ENCODE data around the gene APPBP2. TPM values are rescaled to one million over a fixed set of nuclear protein-coding genes. Genes with fewer than 3 reads are reported as not detected.

The APPBP2 gene
- total RNA-seq, 3 donors from 2014 or later (not counting 1 experiment from before 2014, with no cell fraction given): 18.2 to 23.2 (median 23.0) TPM

DNA sequence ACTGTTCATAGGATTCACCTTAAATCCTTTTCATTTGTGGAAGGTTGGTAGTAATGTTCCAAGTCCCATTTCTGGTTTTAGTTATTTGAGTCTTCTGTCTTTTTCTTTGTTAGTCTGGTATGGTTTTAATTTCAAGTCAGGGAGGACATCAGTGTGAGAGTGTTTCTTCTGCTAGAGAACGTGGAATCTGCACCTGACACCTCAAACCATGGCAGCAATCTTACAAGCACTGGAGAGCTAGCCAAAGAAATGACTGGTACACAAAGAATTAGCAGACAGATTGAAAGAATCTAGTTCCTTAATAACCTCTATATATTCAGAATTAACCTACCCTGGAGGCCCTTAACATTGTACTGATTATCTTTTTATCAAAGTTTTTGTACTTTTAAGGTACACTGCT lies 53.6 kb downstream of the APPBP2 start:
- Histone ChIP-seq H3K9me3 (ENCODE audit: control insufficient read depth, insufficient read depth, low read length) (no peaks in the 10 kb centered on the region), H3K36me3 (ENCODE audit: control insufficient read depth, insufficient read depth, low read length) (peaks cover 13% of the 10 kb centered on the region), H3K27me3 (ENCODE audit: control insufficient read depth, insufficient read depth, low read length) (no peaks in the 10 kb centered on the region), H3K4me1 (ENCODE audit: control insufficient read depth, insufficient read depth, low read length) (no peaks in the 10 kb centered on the region), H3K4me3 (ENCODE audit: low read length) (no peak overlapping the region), H3K27ac (ENCODE audit: low read length) (no peak overlapping the region)
- H3K4me3 Mint-ChIP-seq: no peak overlapping the region
- TF ChIP-seq, protein P1, sequence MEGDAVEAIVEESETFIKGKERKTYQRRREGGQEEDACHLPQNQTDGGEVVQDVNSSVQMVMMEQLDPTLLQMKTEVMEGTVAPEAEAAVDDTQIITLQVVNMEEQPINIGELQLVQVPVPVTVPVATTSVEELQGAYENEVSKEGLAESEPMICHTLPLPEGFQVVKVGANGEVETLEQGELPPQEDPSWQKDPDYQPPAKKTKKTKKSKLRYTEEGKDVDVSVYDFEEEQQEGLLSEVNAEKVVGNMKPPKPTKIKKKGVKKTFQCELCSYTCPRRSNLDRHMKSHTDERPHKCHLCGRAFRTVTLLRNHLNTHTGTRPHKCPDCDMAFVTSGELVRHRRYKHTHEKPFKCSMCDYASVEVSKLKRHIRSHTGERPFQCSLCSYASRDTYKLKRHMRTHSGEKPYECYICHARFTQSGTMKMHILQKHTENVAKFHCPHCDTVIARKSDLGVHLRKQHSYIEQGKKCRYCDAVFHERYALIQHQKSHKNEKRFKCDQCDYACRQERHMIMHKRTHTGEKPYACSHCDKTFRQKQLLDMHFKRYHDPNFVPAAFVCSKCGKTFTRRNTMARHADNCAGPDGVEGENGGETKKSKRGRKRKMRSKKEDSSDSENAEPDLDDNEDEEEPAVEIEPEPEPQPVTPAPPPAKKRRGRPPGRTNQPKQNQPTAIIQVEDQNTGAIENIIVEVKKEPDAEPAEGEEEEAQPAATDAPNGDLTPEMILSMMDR (IDR thresholded peaks at IDR 0.05): no peak
- no peak overlapping the region for H3K27ac Mint-ChIP-seq
- H3K4me1 Mint-ChIP-seq: peaks cover 7 to 9% of the 10 kb centered on the region in 2 donors
- H3K36me3 Mint-ChIP-seq: peaks cover 7% of the 10 kb centered on the region
- no peaks in the 10 kb centered on the region for H3K27me3 Mint-ChIP-seq (ENCODE audit: low read depth in 2 of 2)
- DNase-seq: no peak
- intact Hi-C loops (cut with micrococcal nuclease): no loop called here
- ATAC-seq: no peak
- H3K9me3 Mint-ChIP-seq: no peaks in the 10 kb centered on the region
- 89% methylated on average over 1 of the region's 1 CpG for WGBS (ENCODE audit: insufficient coverage)

DNA sequence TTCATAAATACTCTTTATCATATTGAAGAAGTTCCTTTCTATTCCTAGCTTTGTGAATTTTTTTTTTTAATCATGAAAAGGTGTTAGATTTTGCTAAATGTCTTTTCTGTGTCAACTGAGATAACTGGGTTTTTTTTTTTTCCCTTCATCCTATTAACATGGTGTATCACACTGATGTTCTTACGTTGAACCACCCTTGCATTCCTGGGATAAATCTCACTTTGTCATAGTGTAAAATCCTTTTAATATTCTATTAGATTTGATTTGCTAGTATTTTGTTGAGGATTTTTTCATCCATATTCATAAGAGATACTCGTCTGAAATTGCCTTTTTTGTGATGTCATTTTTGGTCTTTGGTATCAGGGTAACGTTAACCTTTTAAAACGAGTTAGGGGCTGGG lies 54.6 kb downstream of the APPBP2 start:
- TF ChIP-seq, protein P1 (IDR thresholded peaks at IDR 0.05): no peak
- intact Hi-C loops (cut with micrococcal nuclease): no loop called here
- Histone ChIP-seq H3K4me1 (ENCODE audit: control insufficient read depth, insufficient read depth, low read length) (no peaks in the 10 kb centered on the region), H3K27ac (ENCODE audit: low read length) (no peak overlapping the region), H3K9me3 (ENCODE audit: control insufficient read depth, insufficient read depth, low read length) (no peaks in the 10 kb centered on the region), H3K27me3 (ENCODE audit: control insufficient read depth, insufficient read depth, low read length) (no peaks in the 10 kb centered on the region), H3K4me3 (ENCODE audit: low read length) (no peak overlapping the region), H3K36me3 (ENCODE audit: control insufficient read depth, insufficient read depth, low read length) (peaks cover 17% of the 10 kb centered on the region)
- peaks cover 7% of the 10 kb centered on the region for H3K36me3 Mint-ChIP-seq
- peaks cover 7 to 12% of the 10 kb centered on the region in 2 donors for H3K4me1 Mint-ChIP-seq
- no peak overlapping the region for H3K4me3 Mint-ChIP-seq
- no peaks in the 10 kb centered on the region for H3K9me3 Mint-ChIP-seq
- 96% methylated on average over 3 of the region's 4 CpGs for WGBS (ENCODE audit: insufficient coverage)
- no peak for ATAC-seq
- H3K27me3 Mint-ChIP-seq (ENCODE audit: low read depth in 2 of 2): no peaks in the 10 kb centered on the region
- H3K27ac Mint-ChIP-seq: no peak overlapping the region
- DNase-seq: no peak

DNA sequence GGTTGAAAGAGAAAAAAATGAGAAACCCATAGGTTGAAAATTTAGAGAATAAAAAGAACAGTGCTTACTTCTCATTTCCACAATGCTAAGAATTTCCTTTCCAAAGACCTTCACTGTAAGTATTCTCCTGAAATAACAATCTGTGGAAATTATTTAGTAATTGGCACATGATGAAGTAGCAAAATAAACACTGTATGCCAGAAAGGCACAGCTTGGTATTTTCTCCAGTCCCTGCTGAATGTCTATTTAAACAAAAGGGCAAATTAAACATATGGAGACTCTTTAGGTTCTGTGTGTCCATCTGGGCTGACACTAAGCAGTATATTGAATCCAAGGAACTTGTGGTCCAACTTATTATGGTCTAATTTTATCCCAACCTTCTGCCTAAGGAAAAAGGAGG lies 57.7 kb downstream of the APPBP2 start:
- no peaks in the 10 kb centered on the region for H3K9me3 Mint-ChIP-seq
- H3K4me1 Mint-ChIP-seq: peaks cover 12% of the 10 kb centered on the region in 2 donors
- H3K36me3 Mint-ChIP-seq: peaks cover 12% of the 10 kb centered on the region
- no peak for DNase-seq
- Histone ChIP-seq H3K36me3 (ENCODE audit: control insufficient read depth, insufficient read depth, low read length) (peaks cover 43% of the 10 kb centered on the region), H3K9me3 (ENCODE audit: control insufficient read depth, insufficient read depth, low read length) (no peaks in the 10 kb centered on the region), H3K27ac (ENCODE audit: low read length) (no peak overlapping the region), H3K4me1 (ENCODE audit: control insufficient read depth, insufficient read depth, low read length) (no peaks in the 10 kb centered on the region), H3K4me3 (ENCODE audit: low read length) (no peak overlapping the region), H3K27me3 (ENCODE audit: control insufficient read depth, insufficient read depth, low read length) (no peaks in the 10 kb centered on the region)
- no peak for ATAC-seq
- TF ChIP-seq, protein P1 (IDR thresholded peaks at IDR 0.05): no peak
- no peak overlapping the region for H3K27ac Mint-ChIP-seq
- no peak overlapping the region for H3K4me3 Mint-ChIP-seq
- intact Hi-C loops (cut with micrococcal nuclease): no loop called here
- no peaks in the 10 kb centered on the region for H3K27me3 Mint-ChIP-seq (ENCODE audit: low read depth in 2 of 2)

DNA sequence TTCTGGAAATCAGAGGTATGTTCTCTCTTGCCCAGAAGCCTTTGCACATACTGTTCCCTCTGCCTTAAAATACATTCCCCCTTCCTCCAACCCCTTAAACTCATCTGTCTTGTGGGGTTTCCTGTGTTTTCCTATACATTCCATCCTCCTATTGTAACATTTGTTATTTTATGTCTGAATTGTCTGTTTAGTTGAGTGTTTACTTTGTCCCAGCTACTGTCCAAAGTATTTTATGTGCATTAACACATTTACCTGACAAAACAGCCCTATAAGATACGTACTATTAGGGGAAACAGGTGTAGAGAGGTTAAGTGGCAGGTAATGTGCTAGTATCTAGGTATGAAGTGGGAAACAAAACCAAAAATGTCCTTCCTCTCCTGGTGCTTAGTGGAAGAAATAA lies 61.7 kb downstream of the APPBP2 start:
- ATAC-seq: no peak
- Mint-ChIP-seq H3K36me3 (peaks cover 5% of the 10 kb centered on the region), H3K4me3 (no peak overlapping the region), H3K27ac (no peak overlapping the region), H3K27me3 (ENCODE audit: low read depth in 2 of 2) (no peaks in the 10 kb centered on the region), H3K9me3 (no peaks in the 10 kb centered on the region), H3K4me1 (peaks cover 5 to 6% of the 10 kb centered on the region in 2 donors)
- intact Hi-C loops (cut with micrococcal nuclease): no loop called here
- H3K4me1 ChIP-seq (ENCODE audit: control insufficient read depth, insufficient read depth, low read length): no peaks in the 10 kb centered on the region
- TF ChIP-seq, protein P1 (IDR thresholded peaks at IDR 0.05): no peak
- DNase-seq: no peak
- H3K27me3 ChIP-seq (ENCODE audit: control insufficient read depth, insufficient read depth, low read length): no peaks in the 10 kb centered on the region
- no peak overlapping the region for H3K27ac ChIP-seq (ENCODE audit: low read length)
- peaks cover 73% of the 10 kb centered on the region for H3K36me3 ChIP-seq (ENCODE audit: control insufficient read depth, insufficient read depth, low read length)
- no CpG with 5 or more reads among the region's 1 CpG for WGBS (ENCODE audit: insufficient coverage)
- H3K9me3 ChIP-seq (ENCODE audit: control insufficient read depth, insufficient read depth, low read length): no peaks in the 10 kb centered on the region
- H3K4me3 ChIP-seq (ENCODE audit: low read length): no peak overlapping the region

Measured in natural killer cell (primary cell).